Measurements from ENCODE around the gene KHK.

DNA sequence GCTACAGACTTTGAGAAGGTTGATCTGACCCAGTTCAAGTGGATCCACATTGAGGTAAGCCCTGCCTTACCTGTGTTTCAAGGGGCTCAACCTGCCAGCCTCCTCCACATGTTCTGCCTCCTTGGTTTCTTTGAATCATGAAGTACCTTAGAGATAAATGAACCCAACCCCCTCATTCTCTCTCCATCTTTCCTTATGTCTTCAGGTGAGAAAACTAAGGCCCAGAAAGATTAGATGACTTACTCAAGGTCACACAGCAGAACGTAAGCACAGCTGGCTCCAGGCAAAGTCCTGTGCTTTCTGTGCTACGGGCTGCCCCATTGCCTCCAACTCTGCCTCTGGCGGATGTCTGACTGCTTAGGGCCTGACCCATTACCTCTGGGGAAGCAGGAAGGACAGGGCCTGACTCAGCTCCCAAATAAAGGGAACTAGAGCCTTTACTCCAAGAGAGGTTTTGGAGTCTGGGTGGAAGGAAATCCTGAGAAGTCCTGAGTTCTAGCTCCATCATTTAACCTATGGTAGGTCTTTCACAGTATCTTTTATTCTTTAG lies 10.3 kb downstream of the KHK start:
- TF ChIP-seq FOXP2 (optimal IDR thresholded peaks at IDR 0.05; ENCODE audit: control extremely low read depth, extremely low read length, insufficient read depth) (no peak), EZH2 (IDR thresholded peaks at IDR 0.05) (no peak)
